Measurements from ENCODE around the gene NFIX.

NFIX gene

GRCh38 chr19:13034636-13035035 is 39.4 kb downstream of the NFIX start:
- H3K9ac ChIP-seq, result no peak overlapping the region
- H3K79me2 ChIP-seq (ENCODE audit: insufficient read depth, low read depth), result no peaks in the 10 kb centered on the region
- H3K27me3 ChIP-seq (ENCODE audit: insufficient read depth, low read depth), result peaks cover 39% of the 10 kb centered on the region
- H4K20me1 ChIP-seq (ENCODE audit: insufficient read depth), result no peaks in the 10 kb centered on the region
- peaks cover 12% of the 10 kb centered on the region for H3K4me1 ChIP-seq (ENCODE audit: low read depth, poor library complexity, severe bottlenecking)
- no peak overlapping the region for H3K4me3 ChIP-seq (IDR thresholded peaks at IDR 0.05; ENCODE audit: insufficient read depth, low read depth, low read length)
- TF ChIP-seq CTCF (conservative IDR thresholded peaks at IDR 0.05; ENCODE audit: low read depth, low read length), result no peak
- H3K36me3 ChIP-seq (ENCODE audit: insufficient read depth), result no peaks in the 10 kb centered on the region
- H3K4me2 ChIP-seq, result no peak overlapping the region
- no peak overlapping the region for H2AFZ ChIP-seq (ENCODE audit: low read depth)
- H3K27ac ChIP-seq, result no peak overlapping the region

GRCh38 chr19:13035820-13036365 is 40.6 kb downstream of the NFIX start:
- Histone ChIP-seq H3K4me2 (peak overlapping the region; percentile 43; the same call in 1 of the 2 replicates), H3K27ac (no peak overlapping the region), H3K4me1 (ENCODE audit: low read depth, poor library complexity, severe bottlenecking) (peaks cover 12% of the 10 kb centered on the region), H3K79me2 (ENCODE audit: insufficient read depth, low read depth) (no peaks in the 10 kb centered on the region), H3K4me3 (IDR thresholded peaks at IDR 0.05; ENCODE audit: insufficient read depth, low read depth, low read length) (no peak overlapping the region), H3K27me3 (ENCODE audit: insufficient read depth, low read depth) (peaks cover 31% of the 10 kb centered on the region), H3K36me3 (ENCODE audit: insufficient read depth) (no peaks in the 10 kb centered on the region), H2AFZ (ENCODE audit: low read depth) (no peak overlapping the region), H3K9ac (no peak overlapping the region), H4K20me1 (ENCODE audit: insufficient read depth) (no peaks in the 10 kb centered on the region)
- no peak for TF ChIP-seq CTCF (conservative IDR thresholded peaks at IDR 0.05; ENCODE audit: low read depth, low read length)

- Histone ChIP-seq H3K79me2 (ENCODE audit: insufficient read depth, low read depth) (no peaks in the 10 kb centered on the region), H3K4me1 (ENCODE audit: low read depth, poor library complexity, severe bottlenecking) (peaks cover 12% of the 10 kb centered on the region), H3K27me3 (ENCODE audit: insufficient read depth, low read depth) (peaks cover 28% of the 10 kb centered on the region), H3K9ac (no peak overlapping the region), H3K4me2 (peak overlapping the region; percentile 43; the same call in 1 of the 2 replicates), H4K20me1 (ENCODE audit: insufficient read depth) (no peaks in the 10 kb centered on the region), H3K36me3 (ENCODE audit: insufficient read depth) (no peaks in the 10 kb centered on the region), H3K4me3 (IDR thresholded peaks at IDR 0.05; ENCODE audit: insufficient read depth, low read depth, low read length) (no peak overlapping the region), H3K27ac (no peak overlapping the region), H2AFZ (ENCODE audit: low read depth) (no peak overlapping the region)
- no peak for TF ChIP-seq CTCF (conservative IDR thresholded peaks at IDR 0.05; ENCODE audit: low read depth, low read length)
Measured at GRCh38 chr19:13036366-13036976, 41.2 kb downstream of the NFIX start.

- peaks cover 12% of the 10 kb centered on the region for H3K4me1 ChIP-seq (ENCODE audit: low read depth, poor library complexity, severe bottlenecking)
- H3K36me3 ChIP-seq (ENCODE audit: insufficient read depth), result no peaks in the 10 kb centered on the region
- H4K20me1 ChIP-seq (ENCODE audit: insufficient read depth), result no peaks in the 10 kb centered on the region
- no peaks in the 10 kb centered on the region for H3K79me2 ChIP-seq (ENCODE audit: insufficient read depth, low read depth)
- no peak overlapping the region for H3K4me3 ChIP-seq (IDR thresholded peaks at IDR 0.05; ENCODE audit: insufficient read depth, low read depth, low read length)
- no peak overlapping the region for H2AFZ ChIP-seq (ENCODE audit: low read depth)
- no peak overlapping the region; the same call in 1 of the 2 replicates for H3K4me2 ChIP-seq
- TF ChIP-seq CTCF (conservative IDR thresholded peaks at IDR 0.05; ENCODE audit: low read depth, low read length), result no peak
- H3K27me3 ChIP-seq (ENCODE audit: insufficient read depth, low read depth), result peaks cover 26% of the 10 kb centered on the region
- no peak overlapping the region for H3K27ac ChIP-seq
- H3K9ac ChIP-seq, result no peak overlapping the region
Measured at GRCh38 chr19:13037161-13037560, 41.9 kb downstream of the NFIX start.
